Activated gamma-delta T cell treated with anti-CD3 and anti-CD28 coated beads, Interleukin-2, amount 50 U/mL, for 16 hours (primary cell): ENCODE results near the gene PLCB2.

Experiments used
- DNase-seq: peaks from one replicate; pipeline ENCODE4 v3.0.0-alpha.2; 2020; ENCODE audit warnings: low read depth

The PLCB2 gene

GRCh38 chr15:40302288-40302886 lies 5.3 kb downstream of the PLCB2 start:
- no peak for DNase-seq

DNA sequence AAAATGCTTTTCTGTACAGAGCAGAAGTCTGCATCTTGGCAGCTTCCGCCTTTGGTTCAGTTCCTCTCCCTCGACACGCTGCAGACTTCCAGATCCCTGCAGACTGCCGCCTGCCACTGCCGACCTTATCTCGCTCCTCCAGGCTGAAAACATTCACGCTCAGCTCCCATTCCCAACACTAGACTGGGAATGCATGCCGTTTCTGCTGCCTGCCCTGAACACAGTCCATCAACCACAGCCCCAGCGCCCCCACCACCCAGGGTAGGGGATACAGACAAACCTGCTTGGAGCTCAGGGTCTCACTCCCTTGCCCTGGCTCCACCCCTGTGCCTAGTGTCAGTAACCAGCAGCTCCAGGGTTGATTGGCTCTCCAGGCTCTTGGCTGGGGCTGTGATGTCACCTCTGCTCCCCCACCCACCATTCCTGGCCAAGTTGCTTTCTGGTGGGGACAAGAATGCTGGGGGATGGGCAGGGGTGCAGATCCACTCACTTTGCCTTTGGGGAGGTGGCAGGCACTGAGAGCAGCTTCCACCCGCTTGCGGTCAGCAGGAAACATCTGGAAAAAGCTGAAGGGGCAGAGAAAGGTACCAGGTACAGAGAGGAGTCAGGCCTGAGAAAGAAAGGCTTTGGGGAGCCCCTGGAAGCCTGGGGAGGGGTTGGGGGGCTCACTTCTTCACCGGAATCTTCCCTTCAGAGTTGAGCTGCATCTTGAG lies 6.1 kb downstream of the PLCB2 start:
- DNase-seq: no peak

DNA sequence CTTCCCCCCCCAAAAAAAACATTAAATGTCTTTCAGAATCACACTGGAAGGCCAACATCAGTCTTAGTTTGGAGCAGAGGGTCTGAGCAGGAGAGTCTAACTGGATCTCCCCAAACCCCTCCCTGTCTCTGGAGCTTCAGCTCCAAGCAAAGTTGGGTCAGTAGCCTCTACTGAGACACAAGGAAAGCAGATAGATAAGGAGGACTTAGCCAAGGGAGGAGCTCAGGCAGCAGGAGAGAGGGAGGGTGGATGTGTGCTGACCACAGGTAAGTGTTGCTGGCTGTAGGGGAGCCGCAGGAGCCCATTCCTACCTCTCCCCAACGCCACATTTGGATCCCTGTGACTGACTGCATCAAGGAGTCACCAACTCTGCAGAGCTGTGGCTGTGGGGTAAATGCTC lies 7.0 kb downstream of the PLCB2 start:
- DNase-seq: no peak

- DNase-seq: no peak
Measured at GRCh38 chr15:40300367-40300766, 7.4 kb downstream of the PLCB2 start.

GRCh38 chr15:40298216-40298935 lies 9.4 kb downstream of the PLCB2 start:
- no peak for DNase-seq

DNA sequence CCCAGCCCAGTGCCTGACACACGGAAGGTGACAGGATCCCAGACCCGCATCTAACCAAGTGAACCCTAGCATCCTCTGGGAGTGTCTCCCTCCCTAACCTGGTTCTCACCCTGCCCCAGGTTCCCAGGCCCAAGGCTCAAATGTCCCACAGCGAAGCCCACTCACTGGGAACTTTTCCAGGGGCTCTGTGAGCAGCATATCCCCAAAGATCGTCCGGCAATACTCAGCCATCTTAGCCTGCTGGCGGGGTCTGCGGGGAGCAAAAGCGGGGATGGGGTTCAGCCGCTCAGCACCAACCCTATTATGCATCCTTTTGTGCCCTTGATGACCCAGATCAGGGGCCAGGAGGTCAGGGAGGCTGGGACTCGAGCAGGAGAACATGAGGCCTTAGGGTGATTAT lies 10.4 kb downstream of the PLCB2 start:
- no peak for DNase-seq

- DNase-seq: no peak
Measured at GRCh38 chr15:40296561-40297230, 11.0 kb downstream of the PLCB2 start.

- DNase-seq: no peak
Measured at GRCh38 chr15:40295877-40296560, 11.7 kb downstream of the PLCB2 start.

DNA sequence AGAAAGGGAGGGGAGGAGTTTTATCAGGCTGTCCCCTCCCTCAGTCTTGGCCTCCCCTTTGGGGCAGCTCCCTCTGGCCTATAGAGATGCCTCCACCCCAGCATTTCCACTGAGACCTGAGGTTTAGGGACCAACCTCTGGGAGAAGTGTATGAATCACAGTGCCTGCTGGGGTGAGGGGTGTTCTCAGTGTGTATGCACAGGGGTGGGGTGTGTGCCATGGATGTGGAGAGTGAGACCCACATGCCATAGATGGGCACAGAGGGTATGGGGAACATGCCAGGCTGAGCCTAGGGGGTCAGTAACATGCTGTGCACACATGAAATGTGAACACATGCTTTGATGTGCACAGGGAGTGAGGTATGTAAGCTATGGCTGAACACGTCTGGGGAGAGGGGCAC lies 12.4 kb downstream of the PLCB2 start:
- DNase-seq: no peak

DNA sequence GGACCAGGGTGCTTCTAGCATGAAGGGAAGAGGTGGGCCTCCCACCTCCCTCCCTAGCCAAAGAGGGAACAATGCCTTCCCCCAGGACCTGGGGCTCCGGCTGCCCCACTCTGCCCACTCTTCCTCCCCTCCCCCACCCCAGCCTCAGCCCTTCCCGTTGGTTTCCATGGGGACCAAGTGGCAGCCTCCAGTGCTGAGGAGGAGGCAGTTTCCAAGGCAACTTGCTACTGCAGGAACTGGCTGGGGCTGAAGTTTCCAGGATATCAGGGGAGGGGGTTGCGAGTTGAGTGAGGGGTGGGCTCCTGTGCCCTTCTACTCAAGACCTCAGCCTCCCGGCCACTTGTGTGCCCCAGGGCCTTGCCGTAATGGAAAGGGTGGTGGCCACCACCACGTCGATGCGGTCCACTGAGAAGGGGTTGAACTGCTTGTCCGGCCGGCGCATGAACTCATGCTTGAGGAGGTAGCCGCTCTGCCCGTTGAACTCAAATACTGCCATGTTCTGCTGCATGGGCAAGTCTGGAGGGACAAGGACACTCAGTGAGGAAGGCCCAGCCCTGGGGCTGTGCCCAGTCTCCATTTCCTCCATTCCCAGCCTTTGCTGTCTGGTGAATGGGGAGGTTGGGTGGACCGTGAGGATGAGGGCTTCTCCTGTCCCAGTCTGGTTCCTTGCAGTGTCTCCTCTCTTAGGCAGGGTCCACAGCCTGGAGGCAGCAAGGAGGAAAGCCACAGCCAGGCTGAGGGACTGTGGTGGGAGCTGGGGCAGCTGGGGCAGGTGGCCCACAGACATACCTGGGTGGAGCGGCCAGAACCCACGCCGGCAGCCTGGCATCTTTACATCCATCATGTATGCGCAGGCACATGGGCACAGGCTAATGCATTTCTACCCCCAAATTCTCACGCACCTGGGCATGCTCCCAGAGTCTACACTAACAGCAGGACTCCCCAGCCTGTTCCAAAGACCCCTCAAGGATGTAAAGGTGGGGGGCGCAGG lies 13.5 kb downstream of the PLCB2 start:
- no peak for DNase-seq

DNA sequence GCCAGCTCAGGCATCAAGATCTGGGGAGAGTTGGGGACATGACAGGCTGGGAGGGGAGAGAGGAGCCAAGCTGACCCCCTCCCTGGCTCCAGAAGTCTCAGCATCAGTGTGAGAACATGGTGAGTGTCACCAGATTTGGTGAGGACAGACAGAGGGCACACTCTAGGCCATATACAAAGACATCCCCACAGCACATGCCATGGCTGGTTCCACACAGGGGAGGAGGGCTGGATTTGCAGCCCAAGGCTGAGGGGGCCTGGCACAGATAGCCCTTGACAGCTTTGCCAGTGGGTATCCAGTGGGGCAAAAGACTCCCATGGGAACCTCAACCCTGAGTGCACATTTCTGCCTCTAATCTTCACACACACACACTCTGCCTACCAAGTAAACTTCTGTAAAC lies 14.7 kb downstream of the PLCB2 start:
- no peak for DNase-seq

DNA sequence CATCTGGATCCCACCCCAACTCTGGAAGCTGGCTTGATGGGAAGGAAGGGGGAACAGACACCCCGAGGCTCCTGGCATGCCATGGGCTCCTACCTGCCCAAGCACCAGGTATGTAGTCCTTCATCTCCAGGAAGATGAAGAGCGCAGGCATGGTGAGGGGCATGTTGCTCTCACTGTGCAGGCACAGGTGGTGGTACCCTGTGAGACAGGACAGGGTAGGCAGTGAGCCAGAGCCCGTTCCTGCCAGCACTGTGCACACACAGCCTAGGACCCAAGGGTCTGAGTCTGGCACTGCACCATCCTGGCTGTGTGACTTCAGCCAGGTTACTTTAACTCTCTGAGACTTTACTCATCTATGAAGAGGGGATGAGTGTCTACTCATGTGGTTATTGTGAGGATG lies 15.5 kb downstream of the PLCB2 start:
- DNase-seq: no peak

GRCh38 chr15:40290918-40291574 lies 16.7 kb downstream of the PLCB2 start:
- DNase-seq: no peak

DNA sequence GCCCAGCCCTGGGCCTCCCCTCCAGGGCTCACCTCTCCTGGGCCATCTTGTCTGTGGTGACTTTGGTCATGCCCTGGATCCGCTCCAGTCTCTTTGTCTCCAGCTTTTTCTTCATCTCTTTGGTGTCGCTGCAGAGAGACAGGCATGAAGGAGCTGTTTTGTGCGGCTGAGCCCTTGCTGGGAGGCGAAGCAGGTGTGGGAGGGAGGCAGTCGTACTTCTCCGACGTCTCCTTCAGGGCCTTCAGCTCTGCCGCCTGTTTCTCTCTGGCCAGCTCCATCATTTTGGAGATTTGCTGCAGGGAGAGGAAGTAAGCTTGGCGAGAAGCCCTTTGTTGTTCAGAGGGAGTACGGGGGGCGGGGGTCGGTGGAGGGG lies 17.2 kb downstream of the PLCB2 start:
- DNase-seq: no peak

DNA sequence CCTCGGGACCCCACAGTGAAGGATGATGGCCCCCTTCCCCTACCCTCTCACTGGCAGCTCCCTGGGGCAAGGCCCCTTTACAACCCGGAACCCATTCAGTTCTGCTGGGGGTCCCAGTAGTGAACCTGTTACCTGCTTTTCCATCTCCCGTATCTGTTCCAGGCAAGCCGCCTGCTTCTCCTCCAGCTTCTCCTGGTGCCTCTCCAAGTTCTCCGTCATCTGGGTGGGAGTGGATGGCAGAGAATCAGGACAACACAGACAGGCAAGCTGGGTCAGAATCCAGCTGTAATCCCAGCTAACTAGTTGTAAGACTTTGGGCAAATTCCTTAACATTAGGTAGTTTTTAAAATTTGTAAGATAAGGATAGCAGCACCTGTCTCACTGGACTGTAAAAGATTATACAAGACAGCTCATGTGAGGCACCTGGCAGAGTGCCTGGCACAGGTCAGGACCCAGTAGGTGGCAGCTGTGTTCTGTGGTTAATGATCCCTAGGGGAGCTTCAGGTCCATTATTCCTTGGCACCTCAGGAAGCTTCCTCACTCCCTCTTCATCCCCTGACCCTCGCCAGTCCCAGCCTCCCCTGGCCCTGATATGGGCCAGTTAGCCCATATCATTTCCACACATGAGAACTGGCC lies 18.5 kb downstream of the PLCB2 start:
- no peak for DNase-seq

GRCh38 chr15:40287968-40288367 lies 19.8 kb downstream of the PLCB2 start:
- no peak for DNase-seq

- no peak for DNase-seq
Measured at GRCh38 chr15:40287505-40287904, 20.2 kb downstream of the PLCB2 start.

DNA sequence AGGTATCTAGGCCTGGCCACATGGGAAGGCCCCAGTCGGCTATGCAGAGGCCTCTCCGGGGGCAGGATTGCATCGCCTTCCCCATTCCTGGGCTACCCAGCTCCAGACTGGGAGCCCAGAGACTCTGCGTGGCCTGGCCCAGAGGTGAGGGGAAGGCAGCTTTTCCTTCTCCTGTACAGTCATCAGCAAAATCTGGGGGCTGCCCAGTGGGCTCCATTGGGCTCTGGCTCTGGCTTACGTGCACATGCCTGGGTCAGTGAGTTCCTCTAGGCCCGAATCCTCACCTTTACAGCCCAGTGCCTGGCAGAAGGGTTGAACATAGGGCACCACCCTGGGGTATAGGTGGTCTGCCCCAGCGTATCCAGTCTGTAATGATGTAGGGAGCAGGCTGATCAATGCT lies 20.9 kb downstream of the PLCB2 start:
- no peak for DNase-seq

GRCh38 chr15:40286061-40286532 lies 21.6 kb downstream of the PLCB2 start:
- DNase-seq: no peak

GRCh38 chr15:40285554-40286011 lies 22.2 kb downstream of the PLCB2 start:
- DNase-seq: no peak
